HG03095 (cell line): ENCODE data around the gene FADS6.
"Not testable (repeated sequence)": the region's sequence is repeated elsewhere in the genome, so short reads cannot be mapped to it uniquely, and the experiment has no call there.

Experiments
- ATAC-seq: cut with Tn5 transposase; IDR thresholded peaks from one replicate; pipeline ENCODE4 v1.9.1; 2021; ENCODE audit warnings: moderate library complexity; ENCODE audit not compliant: unreplicated experiment

The FADS6 gene

DNA sequence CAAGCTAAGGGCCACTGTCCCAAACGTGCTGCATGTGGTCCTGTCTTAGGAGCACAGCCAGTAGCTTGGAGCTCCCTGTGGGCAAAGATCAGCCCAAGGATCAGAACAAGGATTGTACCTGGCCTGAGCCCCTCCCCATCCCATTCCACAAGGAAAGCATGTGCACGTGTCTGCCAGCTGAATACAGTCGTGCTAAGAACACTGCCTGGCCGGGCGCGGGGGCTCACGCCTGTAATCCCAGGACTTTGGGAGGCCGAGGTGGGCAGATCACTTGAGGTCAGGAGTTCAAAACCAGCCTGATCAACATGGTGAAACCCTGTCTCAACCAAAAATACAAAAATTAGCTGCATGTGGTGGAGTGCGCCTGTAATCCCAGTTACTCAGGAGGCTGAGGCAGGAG, 23.4 kb downstream of the FADS6 start:
- ATAC-seq: not testable (repeated sequence)

DNA sequence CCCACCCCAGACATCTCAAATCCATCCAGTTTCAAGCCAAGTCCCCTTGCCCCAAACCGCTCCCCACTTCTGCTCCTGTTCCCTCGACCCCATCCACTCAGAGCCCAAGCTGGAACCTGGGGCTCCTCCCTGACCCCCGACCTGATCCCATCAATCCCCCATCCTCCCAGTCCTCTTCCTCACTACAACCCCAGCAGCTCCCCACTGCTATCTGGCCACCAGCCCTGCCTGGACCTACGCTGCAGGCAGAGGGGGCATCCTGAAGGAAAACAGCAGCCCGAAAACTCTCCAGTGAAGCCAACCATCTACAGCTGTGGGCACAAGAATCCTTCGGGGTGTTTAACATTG, 24.6 kb downstream of the FADS6 start:
- no peak for ATAC-seq

DNA sequence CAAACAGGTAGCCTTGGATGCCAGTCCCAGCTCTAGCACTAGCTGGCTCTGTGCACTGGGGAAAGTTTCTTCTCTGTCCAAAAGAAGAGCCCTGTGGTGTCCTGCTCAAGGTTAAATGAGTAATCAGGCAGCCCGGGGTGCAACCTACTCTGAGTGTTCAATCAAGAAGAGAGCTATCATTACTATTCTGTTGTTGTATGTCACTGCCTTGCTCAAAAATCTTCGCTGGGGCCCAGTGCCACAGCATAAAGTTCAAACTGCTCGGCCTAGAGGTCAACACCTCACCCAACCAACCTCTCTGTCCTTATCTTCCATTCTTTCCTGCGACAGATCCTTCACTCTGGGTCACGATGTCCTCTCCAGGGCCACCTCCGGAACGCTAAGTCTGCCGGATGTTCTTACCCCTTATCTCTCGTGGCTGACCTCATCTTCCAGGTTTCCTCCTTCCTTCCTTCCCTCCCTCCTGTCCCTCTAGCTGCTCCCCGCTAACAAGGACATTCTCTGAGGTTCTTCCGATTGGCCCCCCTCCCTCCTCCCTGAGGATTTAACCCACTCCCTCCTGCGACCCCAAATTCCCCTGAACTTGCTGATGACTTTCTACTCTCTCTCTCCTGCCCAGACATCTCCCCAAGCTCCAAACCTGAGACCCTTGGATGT, 25.1 kb downstream of the FADS6 start:
- no peak for ATAC-seq

DNA sequence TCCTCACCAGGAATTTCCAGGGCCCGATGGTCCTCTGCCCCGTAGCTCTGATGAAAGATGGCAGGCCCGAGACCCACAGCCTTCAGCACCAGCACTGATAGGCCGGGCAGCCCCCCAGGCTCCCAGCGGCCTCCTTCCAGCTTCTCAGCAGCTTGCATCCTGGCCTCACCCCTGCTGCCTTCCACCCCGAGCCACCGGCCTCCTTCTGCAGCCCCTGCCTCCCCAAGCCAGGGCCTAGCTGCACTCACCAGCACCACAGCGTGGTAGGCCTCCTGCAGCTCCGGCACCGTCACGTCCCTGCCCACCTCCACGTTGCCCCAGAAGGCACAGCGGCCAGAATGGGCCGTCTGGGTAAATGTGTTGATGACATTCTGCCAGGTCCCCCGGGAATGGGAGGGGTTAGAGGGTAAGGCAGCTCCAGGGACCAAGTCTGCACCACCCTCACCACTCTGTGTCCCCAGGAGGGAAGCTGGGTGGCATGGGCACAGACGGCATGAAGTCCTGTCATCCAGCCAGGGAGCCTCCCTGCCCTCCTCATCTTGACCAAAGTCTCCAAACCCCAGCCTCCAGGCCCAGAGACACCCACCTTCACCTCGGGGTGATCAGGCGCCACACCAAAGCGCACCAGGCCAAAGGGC, 27.1 kb downstream of the FADS6 start:
- no peak for ATAC-seq

DNA sequence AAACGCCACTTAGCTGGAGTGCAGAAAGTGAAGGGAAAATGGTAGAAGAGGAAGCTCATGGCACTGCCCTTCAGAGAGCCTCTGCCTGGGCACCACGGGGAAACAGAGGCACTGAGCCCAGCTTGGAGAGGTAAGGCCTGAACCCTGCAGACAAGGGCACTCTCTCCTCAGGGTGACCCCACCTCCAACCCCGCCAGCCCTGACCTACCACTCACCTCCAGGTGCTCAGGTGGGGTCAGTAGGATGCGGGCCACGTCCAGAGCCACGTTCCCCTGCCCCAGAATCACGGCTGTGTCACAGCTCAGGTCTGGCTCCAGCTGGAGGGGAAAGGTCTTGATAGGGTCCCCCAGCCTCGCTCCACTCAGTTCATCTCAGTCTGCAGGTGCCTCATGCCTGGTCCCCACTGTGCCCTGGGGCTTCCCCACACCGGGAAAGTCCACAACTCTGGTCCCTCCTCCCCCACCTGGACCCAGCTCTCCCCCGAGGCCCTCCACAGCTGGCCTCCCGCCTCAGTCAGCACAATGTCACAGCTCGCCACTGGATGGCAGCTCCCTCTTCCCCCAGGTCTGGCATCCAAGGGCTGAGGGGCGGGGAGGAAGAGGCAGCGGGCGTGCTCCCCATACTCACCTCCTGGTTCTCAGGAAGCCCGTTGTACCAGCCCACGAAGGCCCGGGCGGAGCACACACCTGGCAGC, 27.8 kb downstream of the FADS6 start:
- no peak for ATAC-seq

DNA sequence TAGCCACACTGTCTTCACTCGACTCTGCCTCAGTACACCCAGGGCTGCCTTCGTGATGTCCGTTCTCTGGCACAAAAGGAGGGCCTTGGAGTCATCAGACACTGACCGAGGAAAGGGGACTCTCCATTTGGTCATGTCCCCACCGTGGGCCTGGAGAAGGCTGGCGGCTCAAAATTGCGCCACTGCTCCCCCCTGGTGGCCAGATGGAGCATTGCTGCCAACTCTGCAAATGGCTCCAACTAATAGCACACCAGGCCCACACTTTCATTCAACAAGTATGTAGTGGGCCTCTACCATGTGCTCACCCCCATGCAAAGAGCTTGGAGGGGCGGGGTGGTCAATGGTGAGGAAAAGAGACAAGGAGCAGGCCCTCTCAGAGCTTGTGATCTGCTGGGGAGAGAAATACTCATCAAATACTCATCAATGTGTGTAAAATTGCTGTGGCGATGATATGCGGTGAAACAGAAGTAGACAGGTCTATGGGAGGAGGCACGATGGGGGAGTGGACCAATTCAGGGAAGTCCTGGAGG, 28.5 kb downstream of the FADS6 start:
- no peak for ATAC-seq

DNA sequence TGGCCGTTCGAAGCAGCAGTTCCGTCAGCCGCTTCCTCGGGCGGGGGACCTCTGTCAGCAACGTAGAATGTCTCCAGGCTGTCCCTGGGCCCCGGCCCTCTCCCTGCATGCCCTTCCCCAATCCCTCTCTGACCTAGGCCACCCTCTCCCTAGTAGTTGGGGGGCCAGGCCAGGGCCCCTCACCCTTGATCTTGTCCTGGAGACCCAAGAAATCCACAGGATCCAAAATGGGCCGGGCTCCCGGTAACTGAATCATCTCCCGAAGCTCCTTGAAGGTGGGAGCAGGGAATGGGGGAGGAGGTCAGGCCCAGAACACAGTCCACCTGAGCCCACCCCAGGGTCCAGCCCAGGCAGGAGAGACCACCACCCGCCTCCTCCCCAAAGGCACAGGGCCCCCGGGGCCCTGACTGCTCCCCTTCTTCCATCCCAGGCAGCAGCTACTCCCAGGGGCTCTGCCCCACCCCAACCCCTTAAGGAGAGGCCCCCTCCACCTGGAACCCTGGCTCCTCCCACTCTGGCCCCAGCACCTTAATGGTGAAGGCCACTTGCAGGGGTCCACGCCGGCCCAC, 29.1 kb downstream of the FADS6 start:
- no peak for ATAC-seq

DNA sequence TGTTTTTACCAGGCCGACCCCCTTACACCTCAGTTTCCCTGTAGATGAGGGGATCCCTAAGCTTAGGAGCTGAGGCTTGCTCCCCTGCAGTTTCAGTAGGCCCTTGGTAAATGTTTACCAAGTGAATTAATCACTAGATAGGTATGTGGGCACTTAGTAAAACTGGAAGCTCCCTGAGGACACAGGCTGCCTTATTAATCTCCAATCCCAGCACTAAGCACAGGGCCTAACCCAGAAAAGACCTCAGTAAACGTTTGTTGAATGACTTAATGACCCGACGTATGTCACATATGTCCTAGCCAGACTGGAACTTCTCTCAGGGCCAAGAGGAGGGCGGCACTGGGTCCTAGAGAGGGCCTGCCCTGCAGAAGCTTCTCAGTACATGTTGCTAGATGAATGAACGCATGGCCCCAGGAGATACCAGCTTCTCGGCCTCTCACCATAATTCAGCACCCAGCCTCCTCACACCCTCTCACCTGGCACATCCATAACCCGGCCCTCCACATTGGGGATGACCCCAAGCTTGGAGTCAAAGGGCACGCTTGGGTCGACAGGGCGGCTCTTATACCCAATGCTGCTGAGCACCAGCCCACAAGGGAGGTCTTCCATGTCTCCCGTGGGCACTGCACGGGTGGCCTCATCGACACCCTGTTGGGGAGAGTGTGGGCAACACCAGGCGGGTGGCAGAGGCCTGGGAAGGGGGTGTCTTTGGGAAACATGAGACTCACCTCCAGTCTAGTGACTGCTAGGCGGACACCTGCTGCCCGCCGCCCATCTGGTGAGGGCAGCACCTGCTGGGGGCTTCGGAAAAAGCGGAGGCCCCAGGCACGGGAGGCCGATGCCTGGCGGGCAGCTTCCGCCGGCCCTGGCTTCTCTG, 29.8 kb downstream of the FADS6 start:
- ATAC-seq: no peak

DNA sequence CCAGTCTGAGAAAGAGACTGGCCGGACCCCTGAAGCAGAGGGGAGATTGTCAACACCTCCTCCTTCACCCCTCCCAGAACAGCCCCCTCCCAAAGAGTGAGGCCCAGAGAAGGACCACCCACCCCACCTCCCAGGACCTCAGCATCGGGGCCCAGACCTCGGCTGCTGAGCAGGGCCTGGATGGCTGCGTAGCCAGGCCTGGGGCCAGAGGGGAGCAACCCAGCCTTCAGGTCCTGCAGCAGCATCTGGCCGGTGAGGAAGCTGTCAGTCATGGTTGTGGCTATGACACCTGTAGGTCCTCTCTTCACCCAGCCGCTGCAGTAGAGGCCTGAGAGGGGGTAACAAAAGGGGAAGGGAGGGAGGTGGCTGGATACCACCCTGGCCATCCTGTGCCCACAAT, 30.5 kb downstream of the FADS6 start:
- no peak for ATAC-seq

DNA sequence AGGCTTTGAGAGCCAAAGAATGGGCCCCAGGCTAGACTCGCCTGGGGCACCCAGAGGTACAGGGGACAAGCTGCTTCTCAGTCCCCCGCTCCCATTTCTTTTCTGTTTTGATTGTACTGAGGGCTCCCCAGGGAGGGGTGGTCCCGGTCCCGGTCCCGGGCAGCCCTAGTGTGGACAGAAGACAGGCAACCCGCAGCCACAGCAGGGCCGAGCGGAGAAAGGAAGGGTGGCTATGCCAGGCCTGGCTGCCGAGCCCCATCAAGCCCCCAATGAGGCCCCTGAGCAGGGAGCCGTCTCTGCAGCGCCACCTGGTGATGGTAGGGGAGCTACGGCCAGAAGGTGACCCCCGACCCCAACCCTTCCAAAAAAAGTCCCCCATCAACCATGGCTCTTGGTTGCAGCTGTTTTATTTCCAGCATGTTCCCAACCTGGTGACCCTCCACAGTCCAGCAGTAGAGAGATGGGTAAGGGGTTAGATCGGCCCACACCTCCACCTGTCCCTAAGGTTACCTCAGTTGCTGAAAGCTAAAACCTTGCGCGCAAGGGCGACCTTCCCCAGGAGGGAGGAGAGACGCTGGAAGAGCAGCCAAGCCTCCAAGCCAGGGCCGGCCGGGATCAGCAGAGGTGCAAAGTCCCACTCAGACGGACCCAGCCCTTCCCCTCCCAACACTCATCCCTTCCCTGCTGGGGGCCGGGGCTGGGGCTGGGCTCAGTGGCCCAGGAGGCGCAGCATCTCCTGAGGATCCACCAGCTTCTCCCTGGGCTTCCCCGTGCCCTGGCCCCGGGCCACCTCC, 31.1 kb downstream of the FADS6 start:
- ATAC-seq: no peak

DNA sequence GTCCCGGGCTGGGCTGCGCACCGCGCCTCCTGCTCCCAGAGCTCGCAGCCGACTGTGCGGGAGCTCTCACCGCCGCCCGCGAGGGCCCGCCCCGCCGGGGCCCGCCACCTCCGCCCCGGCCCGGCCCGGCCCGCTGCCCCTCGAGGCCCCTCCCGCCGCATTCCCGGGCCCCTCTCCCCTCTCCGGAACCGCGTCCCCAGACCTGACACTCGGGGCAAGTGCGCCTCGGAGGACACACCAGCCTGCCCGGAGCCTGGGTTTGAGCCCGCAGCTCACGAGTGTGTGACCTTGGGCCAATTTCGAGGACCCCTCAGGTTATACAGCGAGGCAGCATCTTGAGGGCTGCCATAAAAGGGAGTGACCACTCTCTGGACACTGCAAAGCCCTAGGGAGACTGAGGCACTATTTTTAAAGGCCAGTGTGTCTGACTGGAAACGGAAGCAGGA, 31.7 kb downstream of the FADS6 start:
- ATAC-seq: no peak

DNA sequence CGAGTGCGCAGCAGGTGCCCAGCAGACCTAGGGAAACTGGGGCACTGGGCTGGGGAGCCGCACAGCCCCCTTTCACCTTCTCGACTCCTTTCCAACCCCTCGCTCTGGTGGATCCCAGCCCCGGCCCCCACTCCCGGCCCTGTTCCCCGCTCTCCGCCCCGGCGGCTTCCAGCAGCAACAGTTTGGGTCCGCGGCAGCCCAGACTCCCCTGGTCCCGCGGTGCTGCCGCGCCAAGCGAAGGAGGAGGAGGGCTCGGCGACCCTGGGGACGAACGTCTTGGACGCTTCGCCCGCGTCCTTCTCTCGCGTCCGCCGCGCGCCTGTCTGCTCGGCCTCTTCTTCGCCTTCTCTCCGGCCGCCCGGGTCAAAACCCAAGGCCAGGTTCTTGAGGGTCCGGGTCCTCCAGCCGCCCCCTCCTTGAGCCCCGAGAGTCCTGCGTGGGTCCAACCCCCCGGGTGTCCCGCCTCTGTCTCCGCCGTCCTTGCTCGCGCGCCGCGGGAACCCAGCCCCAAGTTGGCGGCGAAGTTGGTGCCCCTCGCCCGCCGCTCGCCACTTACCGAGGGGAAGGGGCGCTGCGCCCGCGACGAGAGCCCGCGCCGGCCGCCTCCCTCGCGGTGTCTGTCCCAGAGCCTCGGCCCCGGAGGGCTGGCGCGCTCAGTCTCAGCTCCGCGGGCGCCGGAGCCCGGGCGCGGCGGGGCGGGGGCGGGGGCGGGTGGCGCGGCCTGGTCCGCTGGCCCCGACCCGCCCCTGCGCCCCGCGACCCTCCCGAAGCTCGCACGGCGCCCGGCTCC, 32.4 kb downstream of the FADS6 start:
- ATAC-seq: no peak

DNA sequence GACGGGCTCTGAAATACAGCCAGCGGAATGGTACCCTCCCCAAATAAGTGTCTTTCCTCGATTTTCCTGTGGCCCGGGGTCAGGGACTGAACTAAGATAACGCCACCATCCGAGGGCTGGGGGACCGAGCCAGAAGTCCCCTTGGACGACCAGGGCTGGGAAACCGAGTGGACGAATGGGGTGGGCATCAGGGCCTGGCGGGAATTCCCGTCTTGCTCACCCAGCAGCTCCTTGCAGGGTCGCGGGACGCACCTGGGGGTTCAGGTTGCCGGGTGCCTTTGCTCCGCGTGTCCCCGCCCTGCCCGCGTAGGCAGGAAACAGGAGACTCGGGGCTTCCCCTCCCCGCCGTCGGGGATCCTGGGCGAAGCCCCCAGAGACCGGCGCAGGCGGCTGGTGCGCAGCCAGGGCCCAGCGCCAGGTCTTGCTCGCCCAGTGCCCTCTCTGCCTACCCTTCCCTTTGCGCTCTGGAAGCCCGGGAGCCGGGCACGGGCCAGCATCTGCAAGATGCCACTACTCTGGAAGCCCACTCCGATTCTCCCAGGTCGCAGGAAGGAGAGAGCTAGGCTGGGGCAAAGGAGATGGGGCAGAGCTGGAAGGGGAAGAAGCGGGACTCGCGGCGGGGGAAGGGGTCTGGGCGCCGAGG, 33.1 kb downstream of the FADS6 start:
- ATAC-seq: no peak

DNA sequence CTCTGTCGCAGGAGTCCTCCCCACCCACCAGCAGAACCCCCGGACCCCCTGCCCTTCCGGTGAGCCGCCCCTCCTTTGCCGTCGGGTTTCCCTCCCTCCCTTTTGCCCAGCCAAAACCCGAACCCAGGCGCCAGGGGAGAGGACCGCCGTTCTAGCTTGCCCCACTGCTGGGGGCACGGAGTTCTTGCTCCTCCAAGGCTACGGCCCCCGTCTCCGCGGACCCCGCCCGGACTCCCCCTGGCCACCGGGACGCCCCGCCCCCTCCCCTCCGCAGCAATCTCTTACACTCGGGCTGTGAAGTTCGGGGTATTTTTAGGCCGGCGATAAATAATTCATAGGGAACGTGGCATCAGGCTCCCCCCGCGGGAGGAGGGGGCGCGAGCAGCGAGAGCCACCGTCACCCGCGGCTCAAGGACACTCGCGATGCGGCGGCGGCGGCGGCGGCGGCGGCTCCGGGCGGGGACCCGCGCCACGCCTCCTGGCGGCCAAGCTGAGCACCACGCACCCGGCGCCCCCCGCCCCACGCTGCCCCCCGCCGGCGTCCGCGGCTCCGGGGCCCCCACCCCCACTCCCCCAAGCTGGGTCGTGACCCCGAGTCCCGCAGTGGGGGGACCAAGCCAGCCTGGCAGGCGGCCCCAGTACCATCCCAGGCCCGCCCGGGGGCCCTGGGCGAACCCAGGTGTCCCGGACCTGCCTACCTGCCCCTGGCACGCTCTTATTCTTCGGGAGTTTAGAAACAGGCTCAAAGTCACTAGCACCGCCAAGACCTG, 33.8 kb downstream of the FADS6 start, which contains the start of gene GRIN2C:
Gene GRIN2C, minus strand, starts transcription at position 427 of the 770 bp plus-strand sequence. CDS start 4,793 bp downstream, outside the sequence.
- ATAC-seq: no peak

DNA sequence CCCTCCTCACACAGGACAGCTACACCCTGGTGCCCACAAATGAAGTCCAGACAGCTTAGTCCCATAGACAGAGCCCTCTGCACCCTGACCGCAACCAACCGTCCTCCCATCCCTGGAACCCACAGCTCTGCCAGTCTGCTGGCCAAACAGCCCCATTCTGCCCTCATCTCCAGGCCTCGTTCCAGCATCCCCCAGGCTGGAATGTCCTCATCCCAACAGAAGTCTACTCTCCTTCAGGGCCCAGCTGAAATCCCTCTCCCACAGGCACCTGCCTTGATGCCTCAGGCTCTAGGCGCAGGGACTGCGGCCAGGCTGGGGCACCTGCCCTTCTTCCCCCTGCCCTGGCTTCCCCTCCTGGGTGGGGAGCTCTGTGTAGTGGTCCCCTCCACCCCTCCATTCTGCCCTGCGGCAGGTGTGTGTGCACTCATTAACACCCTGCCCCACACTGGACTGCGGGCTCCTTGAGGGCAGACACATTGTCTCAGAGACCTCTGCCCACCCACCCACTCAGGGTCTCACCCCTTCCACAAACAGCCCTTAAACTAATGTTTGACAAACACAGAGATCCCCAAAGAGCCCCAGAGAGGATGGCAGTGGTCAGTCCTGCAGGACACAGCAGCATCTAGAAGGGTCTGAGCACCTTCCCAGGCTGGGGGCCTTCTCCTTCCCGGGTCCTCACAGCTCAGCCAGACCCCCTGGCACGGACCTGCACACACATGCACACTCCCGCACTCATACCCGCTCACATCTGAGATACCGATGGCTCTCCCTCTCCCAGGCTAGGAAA, 34.6 kb downstream of the FADS6 start:
- no peak for ATAC-seq

DNA sequence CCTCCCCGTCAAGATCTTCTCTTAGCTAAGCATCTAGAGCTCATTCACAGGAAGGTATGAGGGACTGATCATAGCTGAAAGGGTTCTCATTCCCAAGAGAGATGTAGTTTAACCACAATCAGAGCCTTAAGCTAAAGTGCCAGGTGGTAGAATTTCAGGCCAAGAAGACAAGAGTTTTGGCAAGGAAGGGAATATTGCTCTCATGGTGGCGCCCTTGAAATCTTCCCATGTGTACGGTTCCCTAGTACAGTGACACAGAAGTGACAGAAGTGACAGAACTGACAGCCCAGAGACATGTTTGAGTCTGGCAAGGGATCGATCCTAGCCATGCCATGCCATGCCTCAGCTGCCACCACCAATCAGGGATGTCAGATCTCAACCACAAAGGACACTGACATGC, 36.2 kb downstream of the FADS6 start:
- no peak for ATAC-seq

DNA sequence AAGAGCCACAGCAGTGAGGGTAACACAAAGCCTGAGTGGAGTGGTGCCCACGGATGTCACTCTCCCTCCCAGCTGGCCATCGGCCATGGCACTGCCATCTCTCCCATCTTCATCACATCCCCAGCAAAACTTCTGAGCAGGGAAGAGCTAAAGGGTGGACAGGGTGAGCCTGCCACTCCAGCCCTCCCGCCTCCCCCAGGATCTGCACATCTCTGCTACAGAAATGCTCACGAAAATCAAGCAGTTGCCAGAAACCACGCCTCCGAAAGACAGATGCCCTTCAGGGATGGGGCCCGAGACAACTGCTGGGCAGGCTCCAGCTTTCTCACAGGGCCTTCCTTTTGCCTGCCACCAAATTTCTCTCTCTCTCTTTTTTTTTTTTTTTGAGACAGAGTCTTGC, 37.3 kb downstream of the FADS6 start:
- no peak for ATAC-seq
